ENCODE measurements around the gene ZNF385B. TPM values are rescaled to one million over a fixed set of nuclear protein-coding genes. Genes with fewer than 3 reads are reported as not detected.

Gene ZNF385B
- total RNA-seq, 1 experiment from 2014 or later, result 0.33 TPM

DNA sequence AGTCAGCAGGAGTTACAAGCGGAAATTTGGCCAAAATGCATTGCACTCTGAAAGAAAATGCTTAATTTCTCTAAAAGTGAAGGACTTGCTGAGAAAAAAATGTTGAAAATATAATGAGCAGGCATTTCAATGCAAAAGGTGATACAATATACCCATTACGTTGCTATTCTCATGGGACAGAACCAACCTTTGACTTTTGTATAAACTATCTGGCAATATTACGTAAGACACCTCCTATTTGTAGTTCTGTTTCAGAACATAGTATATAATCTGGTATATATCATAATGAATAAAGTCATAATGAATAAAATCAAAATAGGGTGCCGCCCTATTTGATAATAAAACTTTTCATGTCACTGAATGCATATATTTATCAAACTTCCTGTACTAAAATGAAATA lies 310.6 kb downstream of the ZNF385B start:
- Mint-ChIP-seq H3K4me3 (ENCODE audit: unreplicated experiment) (no peak overlapping the region), H3K27me3 (ENCODE audit: insufficient read depth, unreplicated experiment) (no peaks in the 10 kb centered on the region), H3K4me1 (ENCODE audit: insufficient read depth, unreplicated experiment) (no peaks in the 10 kb centered on the region), H3K36me3 (ENCODE audit: insufficient read depth, unreplicated experiment) (no peaks in the 10 kb centered on the region), H3K27ac (ENCODE audit: low read depth, unreplicated experiment) (no peak overlapping the region), H3K9me3 (ENCODE audit: unreplicated experiment) (no peaks in the 10 kb centered on the region)
- TF ChIP-seq, protein P1, sequence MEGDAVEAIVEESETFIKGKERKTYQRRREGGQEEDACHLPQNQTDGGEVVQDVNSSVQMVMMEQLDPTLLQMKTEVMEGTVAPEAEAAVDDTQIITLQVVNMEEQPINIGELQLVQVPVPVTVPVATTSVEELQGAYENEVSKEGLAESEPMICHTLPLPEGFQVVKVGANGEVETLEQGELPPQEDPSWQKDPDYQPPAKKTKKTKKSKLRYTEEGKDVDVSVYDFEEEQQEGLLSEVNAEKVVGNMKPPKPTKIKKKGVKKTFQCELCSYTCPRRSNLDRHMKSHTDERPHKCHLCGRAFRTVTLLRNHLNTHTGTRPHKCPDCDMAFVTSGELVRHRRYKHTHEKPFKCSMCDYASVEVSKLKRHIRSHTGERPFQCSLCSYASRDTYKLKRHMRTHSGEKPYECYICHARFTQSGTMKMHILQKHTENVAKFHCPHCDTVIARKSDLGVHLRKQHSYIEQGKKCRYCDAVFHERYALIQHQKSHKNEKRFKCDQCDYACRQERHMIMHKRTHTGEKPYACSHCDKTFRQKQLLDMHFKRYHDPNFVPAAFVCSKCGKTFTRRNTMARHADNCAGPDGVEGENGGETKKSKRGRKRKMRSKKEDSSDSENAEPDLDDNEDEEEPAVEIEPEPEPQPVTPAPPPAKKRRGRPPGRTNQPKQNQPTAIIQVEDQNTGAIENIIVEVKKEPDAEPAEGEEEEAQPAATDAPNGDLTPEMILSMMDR (IDR thresholded peaks at IDR 0.05; ENCODE audit: unreplicated experiment), result no peak
- DNase-seq (ENCODE audit: unreplicated experiment), result no peak
- ChIA-PET CTCF (no interaction called here), POLR2A (no interaction called here)
- intact Hi-C loops (cut with micrococcal nuclease), result no loop called here
- BruUV-seq (replicated peaks), result no TSS peak

DNA sequence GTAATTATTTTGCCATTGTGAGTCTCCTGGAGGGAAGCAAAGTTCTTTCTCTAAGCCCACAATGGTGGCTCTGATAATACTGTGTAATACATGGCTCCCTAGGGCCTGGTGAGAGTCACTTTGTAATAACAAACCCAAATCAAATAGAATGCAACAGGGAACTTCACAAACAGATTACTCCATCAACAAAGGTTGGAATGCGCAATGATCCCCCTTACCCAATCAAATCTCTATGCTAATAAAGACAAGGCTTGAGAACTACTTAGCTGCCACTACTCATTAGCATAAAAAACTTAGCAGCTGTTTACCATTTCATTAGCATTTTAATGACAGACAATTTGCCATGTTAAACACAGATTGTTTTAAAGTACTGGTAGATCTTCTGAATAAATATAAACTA lies 311.2 kb downstream of the ZNF385B start:
- BruUV-seq (replicated peaks), result no TSS peak
- Mint-ChIP-seq H3K36me3 (ENCODE audit: insufficient read depth, unreplicated experiment) (no peaks in the 10 kb centered on the region), H3K27ac (ENCODE audit: low read depth, unreplicated experiment) (no peak overlapping the region), H3K4me1 (ENCODE audit: insufficient read depth, unreplicated experiment) (no peaks in the 10 kb centered on the region), H3K27me3 (ENCODE audit: insufficient read depth, unreplicated experiment) (no peaks in the 10 kb centered on the region), H3K9me3 (ENCODE audit: unreplicated experiment) (no peaks in the 10 kb centered on the region), H3K4me3 (ENCODE audit: unreplicated experiment) (no peak overlapping the region)
- ChIA-PET POLR2A (interaction anchor here (0.6 kb wide), 1 partner anchor 51 kb away, joined by 3 read pairs; no protein-coding TSS in a partner anchor), CTCF (interaction anchor here (0.6 kb wide), 1 partner anchor 532 kb away, joined by 3 read pairs; no protein-coding TSS in a partner anchor)
- TF ChIP-seq, protein P1 (IDR thresholded peaks at IDR 0.05; ENCODE audit: unreplicated experiment), result no peak
- no peak for DNase-seq (ENCODE audit: unreplicated experiment)
- intact Hi-C loops (cut with micrococcal nuclease), result no loop called here

DNA sequence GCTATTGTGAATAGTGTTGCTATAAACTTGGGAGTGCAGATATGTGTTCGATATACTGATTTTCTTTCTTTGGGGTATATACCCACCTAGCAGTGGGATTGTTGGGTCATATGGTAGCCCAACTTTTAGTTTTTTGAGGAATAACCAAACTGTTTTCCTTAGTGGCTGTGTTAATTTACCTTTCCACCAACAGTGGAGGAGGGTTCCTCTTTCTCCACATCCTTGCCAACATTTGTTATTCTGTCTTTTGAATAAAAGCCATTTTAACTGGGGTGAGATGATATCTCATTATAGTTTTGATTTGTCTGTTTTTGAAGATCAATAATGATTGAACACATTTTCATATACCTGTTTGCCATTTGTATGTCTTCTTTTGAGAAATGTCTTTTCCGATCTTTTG lies 314.8 kb downstream of the ZNF385B start:
- Mint-ChIP-seq H3K9me3 (ENCODE audit: unreplicated experiment) (no peaks in the 10 kb centered on the region), H3K4me1 (ENCODE audit: insufficient read depth, unreplicated experiment) (no peaks in the 10 kb centered on the region), H3K27me3 (ENCODE audit: insufficient read depth, unreplicated experiment) (no peaks in the 10 kb centered on the region), H3K36me3 (ENCODE audit: insufficient read depth, unreplicated experiment) (no peaks in the 10 kb centered on the region), H3K27ac (ENCODE audit: low read depth, unreplicated experiment) (no peak overlapping the region), H3K4me3 (ENCODE audit: unreplicated experiment) (no peak overlapping the region)
- intact Hi-C loops (cut with micrococcal nuclease), result no loop called here
- TF ChIP-seq, protein P1 (IDR thresholded peaks at IDR 0.05; ENCODE audit: unreplicated experiment), result no peak
- DNase-seq (ENCODE audit: unreplicated experiment), result no peak
- ChIA-PET POLR2A (no interaction called here), CTCF (no interaction called here)
- BruUV-seq (replicated peaks), result no TSS peak

DNA sequence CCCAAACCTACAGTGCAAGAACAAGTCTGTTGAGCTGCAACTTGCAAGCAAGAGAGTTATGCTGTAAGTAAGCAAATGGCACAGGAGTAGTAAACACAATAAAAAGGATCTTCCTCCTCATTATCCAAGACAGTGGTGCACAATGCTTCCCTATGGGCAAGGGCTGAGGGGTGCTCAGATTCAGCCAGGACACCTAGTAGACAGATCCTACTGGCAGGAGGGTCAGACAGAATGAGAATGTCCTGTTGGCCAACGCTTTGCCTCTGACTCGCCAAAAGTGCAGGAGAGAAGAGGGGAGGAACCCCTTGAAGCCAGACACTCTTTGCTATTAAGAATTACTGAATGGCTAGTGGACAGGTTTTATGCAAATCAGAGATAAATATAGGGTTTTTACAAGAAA lies 316.4 kb downstream of the ZNF385B start:
- DNase-seq (ENCODE audit: unreplicated experiment), result no peak
- no peaks in the 10 kb centered on the region for H3K27me3 Mint-ChIP-seq (ENCODE audit: insufficient read depth, unreplicated experiment)
- no TSS peak for BruUV-seq (replicated peaks)
- TF ChIP-seq, protein P1 (IDR thresholded peaks at IDR 0.05; ENCODE audit: unreplicated experiment), result no peak
- H3K9me3 Mint-ChIP-seq (ENCODE audit: unreplicated experiment), result no peaks in the 10 kb centered on the region
- H3K36me3 Mint-ChIP-seq (ENCODE audit: insufficient read depth, unreplicated experiment), result no peaks in the 10 kb centered on the region
- intact Hi-C loops (cut with micrococcal nuclease), result no loop called here
- H3K4me3 Mint-ChIP-seq (ENCODE audit: unreplicated experiment), result no peak overlapping the region
- CTCF ChIA-PET, result no interaction called here
- POLR2A ChIA-PET, result no interaction called here
- H3K27ac Mint-ChIP-seq (ENCODE audit: low read depth, unreplicated experiment), result no peak overlapping the region
- H3K4me1 Mint-ChIP-seq (ENCODE audit: insufficient read depth, unreplicated experiment), result no peaks in the 10 kb centered on the region

Measured in MCF 10A (cell line).